Smooth muscle cell (in vitro differentiated cells): ENCODE results near the gene CHERP. TPM values are rescaled to one million over a fixed set of nuclear protein-coding genes. Genes with fewer than 3 reads are reported as not detected.
"Not testable (repeated sequence)": the region's sequence is repeated elsewhere in the genome, so short reads cannot be mapped to it uniquely, and the experiment has no call there.

ENCODE experiments used
- DNase-seq: peaks from one replicate; lab custom pipeline; 2025; ENCODE audit not compliant: unreplicated experiment; lab: John Stamatoyannopoulos, UW
- H2AFZ ChIP-seq: fragments of 200-600 bp; sonication (generic); 2 replicates; pipeline ENCODE4 v1.6.0; 2016; ENCODE audit warnings: antibody characterized with exemption, low read depth, mild to moderate bottlenecking
- H3F3A ChIP-seq: fragments of 200-600 bp; sonication (generic); 2 replicates; pipeline ENCODE4 v1.6.0; 2017; ENCODE audit warnings: antibody characterized with exemption, low read depth
- H3K27ac ChIP-seq: fragments of 200-600 bp; sonication (generic); 2 replicates; pipeline ENCODE4 v1.5.1; 2016; ENCODE audit warnings: low read depth, mild to moderate bottlenecking
- H3K27me3 ChIP-seq: fragments of 200-600 bp; sonication (generic); 2 replicates; pipeline ENCODE4 v1.6.1; 2016; ENCODE audit warnings: low read depth, mild to moderate bottlenecking
- H3K36me3 ChIP-seq: fragments of 200-600 bp; sonication (generic); 2 replicates; pipeline ENCODE4 v1.5.1; 2016; ENCODE audit warnings: low read depth
- H3K4me1 ChIP-seq: fragments of 200-600 bp; sonication (generic); 2 replicates; pipeline ENCODE4 v1.5.1; 2016; ENCODE audit warnings: low read depth
- H3K4me2 ChIP-seq: fragments of 200-600 bp; sonication (generic); 2 replicates; pipeline ENCODE4 v1.6.0; 2016; ENCODE audit warnings: mild to moderate bottlenecking
- H3K4me3 ChIP-seq: fragments of 200-600 bp; sonication (generic); 2 replicates; pipeline ENCODE4 v1.5.1; 2016; ENCODE audit warnings: mild to moderate bottlenecking
- H3K79me2 ChIP-seq: fragments of 200-600 bp; sonication (generic); 2 replicates; pipeline ENCODE4 v1.6.0; 2016; ENCODE audit warnings: low read depth, mild to moderate bottlenecking
- H3K9ac ChIP-seq: fragments of 200-600 bp; sonication (generic); 2 replicates; pipeline ENCODE4 v1.6.0; 2016; ENCODE audit warnings: low read depth
- H3K9me3 ChIP-seq: fragments of 200-600 bp; sonication (generic); replicated peaks from 2 replicates; pipeline ENCODE4 v1.5.1; 2016; ENCODE audit warnings: low read depth
- H4K20me1 ChIP-seq: fragments of 200-600 bp; sonication (generic); 2 replicates; pipeline ENCODE4 v1.6.0; 2016; ENCODE audit warnings: low read depth
- CTCF ChIP-seq: fragments of 200-600 bp; sonication (generic); IDR thresholded peaks from 2 replicates; pipeline ENCODE4 v1.5.1; 2017; ENCODE audit warnings: borderline replicate concordance, mild to moderate bottlenecking, antibody characterized with exemption; ENCODE audit not compliant: insufficient read depth, poor library complexity, severe bottlenecking
- WGBS: methylation state at CpG from one replicate; pipeline ENCODE4 v1.1.7; 2016; ENCODE audit warnings: low lambda C conversion rate; 5-methylcytosine and 5-hydroxymethylcytosine counted together
- polyA plus RNA-seq: library from polyadenylated mRNA; unstranded; fragments of >200 nt; fragmentation: Nextera tagmentation; extraction: Ambion mirVana; gene quantifications from 2 replicates; pipeline ENCODE4 v1.2.1, GENCODE V29; 2016
- total RNA-seq: library from RNA; depleted of rRNA; stranded (reverse); fragments of >200 nt; gene quantifications from 2 replicates; pipeline ENCODE4 v1.2.3, GENCODE V29; 2014

The CHERP gene
- total and polyA plus RNA-seq, 2 experiments from 2014 or later = 9.5 to 29.2 TPM

- Histone ChIP-seq H4K20me1 (no peaks in the 10 kb centered on the region), H3K4me2 (no peak overlapping the region), H3K4me3 (no peak overlapping the region), H3K79me2 (no peaks in the 10 kb centered on the region), H3K9ac (no peak overlapping the region), H3K27ac (no peak overlapping the region), H3K4me1 (no peaks in the 10 kb centered on the region), H3K27me3 (no peaks in the 10 kb centered on the region), H3F3A (no peaks in the 10 kb centered on the region), H3K9me3 (no peaks in the 10 kb centered on the region), H2AFZ (no peak overlapping the region), H3K36me3 (no peaks in the 10 kb centered on the region)
- TF ChIP-seq CTCF = no peak
- WGBS = 76% methylated on average over 6 of the region's 6 CpGs
- DNase-seq = no peak
These were observed 35.3 kb downstream of the CHERP start for GRCh38 chr19:16506961-16507360.

GRCh38 chr19:16506161-16506560 lies 36.1 kb downstream of the CHERP start:
- not testable (repeated sequence) for H3K27ac ChIP-seq, H3K4me3 ChIP-seq, H3K36me3 ChIP-seq, H3K27me3 ChIP-seq, H4K20me1 ChIP-seq, H3K79me2 ChIP-seq, H3F3A ChIP-seq, H3K9ac ChIP-seq, H3K9me3 ChIP-seq, H2AFZ ChIP-seq, H3K4me1 ChIP-seq, DNase-seq, H3K4me2 ChIP-seq
- 91% methylated on average over 11 of the region's 11 CpGs for WGBS

GRCh38 chr19:16504271-16504670 lies 38.0 kb downstream of the CHERP start:
- no peak for DNase-seq
- 73% methylated on average over 3 of the region's 3 CpGs for WGBS
- Histone ChIP-seq H3K27me3 (no peaks in the 10 kb centered on the region), H3K9ac (no peak overlapping the region), H3K9me3 (no peaks in the 10 kb centered on the region), H2AFZ (no peak overlapping the region), H3K4me3 (no peak overlapping the region), H3K4me1 (no peaks in the 10 kb centered on the region), H3K36me3 (no peaks in the 10 kb centered on the region), H3F3A (no peaks in the 10 kb centered on the region), H4K20me1 (no peaks in the 10 kb centered on the region), H3K79me2 (no peaks in the 10 kb centered on the region), H3K27ac (no peak overlapping the region), H3K4me2 (no peak overlapping the region)
- TF ChIP-seq CTCF = no peak

- H3K4me1 ChIP-seq = no peaks in the 10 kb centered on the region
- no peak for DNase-seq
- TF ChIP-seq CTCF = no peak
- no peaks in the 10 kb centered on the region for H3K36me3 ChIP-seq
- H3F3A ChIP-seq = no peaks in the 10 kb centered on the region
- no peaks in the 10 kb centered on the region for H3K9me3 ChIP-seq
- H3K27ac ChIP-seq = no peak overlapping the region
- no peak overlapping the region for H3K4me3 ChIP-seq
- 94% methylated on average over 6 of the region's 6 CpGs for WGBS
- no peak overlapping the region for H3K9ac ChIP-seq
- H4K20me1 ChIP-seq = no peaks in the 10 kb centered on the region
- H3K79me2 ChIP-seq = no peaks in the 10 kb centered on the region
- H3K4me2 ChIP-seq = no peak overlapping the region
- H3K27me3 ChIP-seq = no peaks in the 10 kb centered on the region
- H2AFZ ChIP-seq = no peak overlapping the region
These were observed 44.4 kb downstream of the CHERP start for GRCh38 chr19:16497837-16498236.
